K562 (cell line): ENCODE measurements around the gene COA7. TPM values are rescaled to one million over a fixed set of nuclear protein-coding genes. Genes with fewer than 3 reads are reported as not detected.

Experiments
- ATAC-seq: fragments of 200-7000 bp; cut with Tn5 transposase; 3 replicates; pipeline ENCODE4 v1.9.1; 2020; ENCODE audit warnings: moderate library complexity
- BruUV-seq: library from RNA; stranded (reverse); fragments of 400-500 nt; replicated peaks from 2 replicates; lab custom pipeline; 2021; lab: Mats Ljungman, UMichigan
- CTCF ChIA-PET: fragments of 300-600 bp; formaldehyde crosslinking; extraction: SDS; loops from one replicate; lab custom pipeline; 2021; ENCODE audit warnings: low intra/inter-chr PET ratio; lab: Yijun Ruan, JAX
- POLR2A ChIA-PET: fragments of 300-600, 350-650 bp; sonication (Branson Sonifier 250); formaldehyde crosslinking; extraction: SDS; loops from one replicate; lab custom pipeline; 2021; ENCODE audit warnings: antibody characterized with exemption, inconsistent platforms; lab: Yijun Ruan, JAX
- DNase-seq, 4 experiments: peaks; one replicate each; pipeline versions ENCODE4 v3.0.0 to v3.0.0-alpha.2; 2011 to 2018; ENCODE audit warnings: low spot score in 3 of 4, mixed read lengths in 3 of 4; ENCODE audit errors: extremely low read depth in 1 of 4
- FAIRE-seq: peaks from 2 replicates; lab custom pipeline; 2011; peaks lifted over from hg19 to GRCh38; lab: Jason Lieb, UNC
- H2AFZ ChIP-seq: 2 replicates; pipeline ENCODE4 v1.6.0; 2011; ENCODE audit warnings: low read depth, low read length, control low read depth, inconsistent platforms
- H3K27ac ChIP-seq: fragments of 200-600 bp; 3 replicates; pipeline ENCODE4 v1.8.0; 2011; ENCODE audit warnings: low read depth, mild to moderate bottlenecking, control low read depth, inconsistent platforms, low read length, moderate library complexity, mixed read lengths; ENCODE audit errors: extremely low read depth
- H3K27me3 ChIP-seq, 2 experiments: fragments of 300-600 bp in 1 of 2; 2 replicates in 1 of 2; 3 replicates in 1 of 2; pipeline versions ENCODE4 v1.6.0 to v1.8.0; 2011; ENCODE audit warnings: inconsistent platforms in 2 of 2, low read length in 2 of 2, mild to moderate bottlenecking in 1 of 2, mixed read lengths in 1 of 2, moderate library complexity in 1 of 2; ENCODE audit not compliant: control insufficient read depth in 2 of 2, insufficient read depth in 2 of 2
- H3K36me3 ChIP-seq: fragments of 300-600 bp; 3 replicates; pipeline ENCODE4 v1.8.0; 2011; ENCODE audit warnings: mild to moderate bottlenecking, low read length, inconsistent platforms; ENCODE audit not compliant: control insufficient read depth, insufficient read depth
- H3K4me1 ChIP-seq, 2 experiments: fragments of 200-600 bp in 1 of 2; replicated peaks in 1 of 2; 2 replicates in 1 of 2; 3 replicates in 1 of 2; pipeline versions ENCODE4 v1.5.1 to v1.8.0; 2011; ENCODE audit warnings: inconsistent platforms in 2 of 2, low read length in 2 of 2, mild to moderate bottlenecking in 1 of 2, mixed read lengths in 1 of 2, moderate library complexity in 1 of 2; ENCODE audit not compliant: control insufficient read depth in 2 of 2, insufficient read depth in 2 of 2
- H3K4me2 ChIP-seq: 2 replicates; pipeline ENCODE4 v1.6.1; 2011; ENCODE audit warnings: low read length, control low read depth, inconsistent platforms, mixed read lengths; ENCODE audit not compliant: insufficient read depth
- H3K4me3 ChIP-seq: fragments of 200-600 bp; sonication (generic), shearing (Covaris generic); 2 replicates; pipeline ENCODE4 v1.5.1; 2016; ENCODE audit warnings: control low read depth, inconsistent platforms
- H3K79me2 ChIP-seq: fragments of 200-600 bp; 3 replicates; pipeline ENCODE4 v1.8.0; 2011; ENCODE audit warnings: low read length, inconsistent platforms; ENCODE audit not compliant: control insufficient read depth, insufficient read depth
- H3K9ac ChIP-seq, 2 experiments: 2 replicates each; pipeline versions ENCODE4 v1.6.0 to v1.6.1; 2011; ENCODE audit warnings: low read depth in 2 of 2, low read length in 2 of 2, control low read depth in 1 of 2, inconsistent platforms in 1 of 2, mild to moderate bottlenecking in 1 of 2, mixed read lengths in 1 of 2; ENCODE audit not compliant: insufficient read depth in 1 of 2
- H3K9me1 ChIP-seq: one replicate; pipeline ENCODE4 v1.6.0; 2011; ENCODE audit warnings: inconsistent platforms, mild to moderate bottlenecking, low read length, moderate library complexity; ENCODE audit not compliant: control insufficient read depth, insufficient read depth
- H3K9me3 ChIP-seq: replicated peaks from 2 replicates; pipeline ENCODE4 v1.5.1; 2011; ENCODE audit warnings: low read depth, low read length, inconsistent platforms; ENCODE audit not compliant: control insufficient read depth, insufficient read depth
- H4K20me1 ChIP-seq: replicated peaks from 2 replicates; pipeline ENCODE4 v1.6.1; 2011; ENCODE audit warnings: low read length, inconsistent platforms, mixed read lengths; ENCODE audit not compliant: control insufficient read depth, insufficient read depth
- CBX2 ChIP-seq: fragments of 200-600 bp; sonication (generic); IDR thresholded peaks from one replicate; pipeline ENCODE4 v1.6.1; 2012; ENCODE audit warnings: mild to moderate bottlenecking, low read length, inconsistent platforms; ENCODE audit not compliant: insufficient read depth, poor library complexity, severe bottlenecking
- CGGBP1 ChIP-seq: fragments of 250-450 bp; sonication (Bioruptor Pico); IDR thresholded peaks from 2 replicates; pipeline ENCODE4 v1.9.0; 2021; ENCODE audit warnings: mild to moderate bottlenecking
- CTCFL ChIP-seq: IDR thresholded peaks from 2 replicates; pipeline ENCODE4 v1.6.1; 2011; ENCODE audit warnings: borderline replicate concordance, low read depth, mild to moderate bottlenecking, moderate library complexity, low read length; ENCODE audit not compliant: insufficient read depth, poor library complexity, severe bottlenecking
- KDM4B ChIP-seq, 2 experiments: fragments of 450-650 bp in 1 of 2; sonication (generic) in 1 of 2; IDR thresholded peaks; 2 replicates each; pipeline ENCODE4 v1.6.1; 2016 to 2017; ENCODE audit warnings: borderline replicate concordance in 2 of 2, antibody characterized with exemption in 1 of 2, low read depth in 1 of 2, mild to moderate bottlenecking in 1 of 2
- NR0B1 ChIP-seq: fragments of 450-650 bp; IDR thresholded peaks from one replicate; pipeline ENCODE4 v1.6.1; 2018; ENCODE audit warnings: mild to moderate bottlenecking, moderate library complexity; ENCODE audit not compliant: partially characterized antibody
- PBX2 ChIP-seq, 2 experiments: IDR thresholded peaks in 1 of 2; conservative IDR thresholded peaks in 1 of 2; 2 replicates each; pipeline ENCODE4 v1.6.1; 2016; ENCODE audit warnings: low read depth in 2 of 2, mild to moderate bottlenecking in 1 of 2, missing compliant biosample characterization in 1 of 2, missing genetic modification characterization in 1 of 2, moderate library complexity in 1 of 2
- PRPF4 ChIP-seq: fragments of 200-400 bp; formaldehyde crosslinking; IDR thresholded peaks from one replicate; pipeline ENCODE4 v1.6.1; 2017; ENCODE audit warnings: low read length, low read depth, mild to moderate bottlenecking; ENCODE audit not compliant: insufficient read depth, poor library complexity, severe bottlenecking
- ZNF592 ChIP-seq: fragments of 450-650 bp; IDR thresholded peaks from 2 replicates; pipeline ENCODE4 v1.6.1; 2017; ENCODE audit warnings: antibody characterized with exemption, mild to moderate bottlenecking
- ZNF764 ChIP-seq: fragments of 250-450 bp; sonication (Bioruptor Pico); IDR thresholded peaks from 2 replicates; pipeline ENCODE4 v1.4.0; 2020; ENCODE audit warnings: low read depth, mild to moderate bottlenecking, moderate library complexity
- WGBS: fragments of 100-300 bp; shearing (Covaris generic); methylation state at CpG from one replicate; pipeline ENCODE4 v1.1.6; 2016; ENCODE audit warnings: low coverage, mixed read lengths; ENCODE audit not compliant: insufficient coverage; ENCODE audit errors: missing lambda C conversion rate; 5-methylcytosine and 5-hydroxymethylcytosine counted together
- in situ Hi-C: fragments of 300-500 bp; cut with MboI; formaldehyde crosslinking; loops from 4 replicates; pipeline ENCODE4 v1.15.0; 2018; ENCODE audit warnings: inconsistent platforms, mixed read lengths
- intact Hi-C: fragments of 100-400 bp; cut with micrococcal nuclease; formaldehyde crosslinking; loops from 2 replicates; pipeline ENCODE4 v1.14.2; 2022
- polyA plus RNA-seq, 8 experiments: library from polyadenylated mRNA; depleted of rRNA in 4 of 8; stranded (reverse) in 5 of 8; unstranded in 3 of 8; fragments of >200 nt; fragmentation: Nextera tagmentation in 2 of 8; fragmentation: Illumina TruSeq in 1 of 8; extraction: Ambion mirVana in 2 of 8; extraction: Trizol in 1 of 8; gene quantifications; 2 replicates each; pipeline versions ENCODE4 v1.2.1 to v1.2.3, GENCODE V29; 2011 to 2014; ENCODE audit warnings: inconsistent platforms in 1 of 8, missing spikeins in 1 of 8
- total RNA-seq, 7 experiments: library from RNA; depleted of rRNA in 6 of 7; stranded (reverse); fragments of >200 nt in 6 of 7; fragmentation: Illumina TruSeq in 2 of 7; extraction: Trizol in 2 of 7; gene quantifications; 2 replicates each; pipeline versions ENCODE4 v1.2.1 to v1.2.3, GENCODE V29; 2011 to 2021; ENCODE audit warnings: low replicate concordance in 1 of 7

The COA7 gene
- total and polyA plus RNA-seq, 9 of the 15 experiments (the other 6 are each of a cell fraction or from before 2014, with no cell fraction given): 19.4 to 82.8 (median 51.0) TPM

GRCh38 chr1:52672946-52673345, 25.2 kb downstream of the COA7 start:
- POLR2A ChIA-PET: interaction anchor here (1.1 kb wide), 1 partner anchor 25 kb away, joined by 3 read pairs; no protein-coding TSS in a partner anchor
- no peak for FAIRE-seq
- no peaks in the 10 kb centered on the region for H3K9me1 ChIP-seq
- H3K9ac ChIP-seq: 0 out of 4 replicates have a peak overlapping the region, but pooled peaks of 1 of the 2 experiments have one; percentile 11
- ATAC-seq: no peak
- in situ Hi-C loops (no loop called here), intact Hi-C loops (no loop called here)
- H3K36me3 ChIP-seq: no peaks in the 10 kb centered on the region
- H3K27ac ChIP-seq: no peak overlapping the region
- CTCF ChIA-PET: no interaction called here
- no peaks in the 10 kb centered on the region for H3K9me3 ChIP-seq
- 0% methylated on average over 1 of the region's 1 CpG for WGBS
- no peak overlapping the region for H3K4me3 ChIP-seq
- peaks cover 0 to 22% of the 10 kb centered on the region in 2 experiments; a peak in 4 of 5 replicates for H3K4me1 ChIP-seq
- H3K27me3 ChIP-seq: no peaks in the 10 kb centered on the region
- no TSS peak for BruUV-seq
- H3K4me2 ChIP-seq: no peak overlapping the region
- no peaks in the 10 kb centered on the region for H3K79me2 ChIP-seq
- H4K20me1 ChIP-seq: no peaks in the 10 kb centered on the region
- no peak for DNase-seq
- no peak for TF ChIP-seq KDM4B (IDR thresholded peaks at IDR 0.05; ENCODE audit: borderline replicate concordance in 2 of 2, low read depth in 1 of 2)
- TF ChIP-seq PRPF4: no peak
- no peak for TF ChIP-seq ZNF592
- TF ChIP-seq CGGBP1 (CRISPR knock-in tag): no peak
- no peak for TF ChIP-seq CTCFL
- no peak for TF ChIP-seq NR0B1
- TF ChIP-seq ZNF764 (CRISPR knock-in tag): no peak
- no peak for TF ChIP-seq PBX2 (CRISPR knock-in tag; IDR thresholded peaks at IDR 0.05; ENCODE audit: low read depth)
- no peak for TF ChIP-seq PBX2 (tag; conservative IDR thresholded peaks at IDR 0.05; ENCODE audit: low read depth)
- TF ChIP-seq CBX2: no peak
- TF ChIP-seq, all 486 proteins: peak for 0
- H2AFZ ChIP-seq: no peak overlapping the region
